Endothelial cell of umbilical vein (primary cell): ENCODE results near the gene LTBP1. TPM values are rescaled to one million over a fixed set of nuclear protein-coding genes. Genes with fewer than 3 reads are reported as not detected.

Experiments
- BruUV-seq: library from RNA; stranded (reverse); fragments of 400-500 nt; replicated peaks from 2 replicates; lab custom pipeline; 2021; lab: Mats Ljungman, UMichigan
- CTCF ChIA-PET: fragments of 300-600, 350-600 bp; sonication (Branson Sonifier 250); formaldehyde crosslinking; loops from one replicate; lab custom pipeline; 2021; ENCODE audit warnings: antibody characterized with exemption, inconsistent platforms; lab: Charles Lee
- POLR2A ChIA-PET: fragments of 300-600, 350-600 bp; sonication (Branson Sonifier 250); formaldehyde crosslinking; loops from one replicate; lab custom pipeline; 2021; ENCODE audit warnings: antibody characterized with exemption, inconsistent platforms; lab: Charles Lee
- DNase-seq: peaks from one replicate; pipeline ENCODE4 v3.0.0-alpha.2; 2011; ENCODE audit warnings: low read depth, low spot score
- FAIRE-seq: peaks from 2 replicates; lab custom pipeline; 2011; peaks lifted over from hg19 to GRCh38; lab: Jason Lieb, UNC
- H2AFZ ChIP-seq: 2 replicates; pipeline ENCODE4 v1.6.0; 2012; ENCODE audit warnings: low read depth, low read length, control low read depth, inconsistent platforms
- H3K27ac ChIP-seq: 2 replicates; pipeline ENCODE4 v1.5.1; 2011; ENCODE audit warnings: low read depth, mild to moderate bottlenecking, control low read depth, low read length, moderate library complexity; ENCODE audit not compliant: insufficient read depth
- H3K27me3 ChIP-seq, 2 experiments: 2 replicates each; pipeline versions ENCODE4 v1.6.0 to v1.6.1; 2011; ENCODE audit warnings: low read length in 2 of 2, mixed read lengths in 1 of 2; ENCODE audit not compliant: control insufficient read depth in 2 of 2, insufficient read depth in 2 of 2
- H3K36me3 ChIP-seq, 2 experiments: 2 replicates in 1 of 2; 3 replicates in 1 of 2; pipeline ENCODE4 v1.5.1; 2011; ENCODE audit warnings: low read length in 2 of 2, mild to moderate bottlenecking in 1 of 2, moderate library complexity in 1 of 2; ENCODE audit not compliant: control insufficient read depth in 2 of 2, insufficient read depth in 2 of 2; ENCODE audit errors: extremely low read depth in 1 of 2
- H3K4me1 ChIP-seq: 3 replicates; pipeline ENCODE4 v1.5.1; 2011; ENCODE audit warnings: mild to moderate bottlenecking, low read length; ENCODE audit not compliant: control insufficient read depth, insufficient read depth; ENCODE audit errors: extremely low read depth
- H3K4me2 ChIP-seq: 2 replicates; pipeline ENCODE4 v1.6.1; 2011; ENCODE audit warnings: low read length, control low read depth, mixed read lengths; ENCODE audit not compliant: insufficient read depth
- H3K4me3 ChIP-seq, 3 experiments: fragments of 200-600 bp in 1 of 3; sonication (generic), shearing (Covaris generic) in 1 of 3; replicated peaks in 1 of 3; 2 replicates each; pipeline ENCODE4 v1.5.1; 2011 to 2016; ENCODE audit warnings: control low read depth in 3 of 3, low read length in 3 of 3, mild to moderate bottlenecking in 2 of 3, inconsistent platforms in 1 of 3, low read depth in 1 of 3, moderate library complexity in 1 of 3; ENCODE audit not compliant: insufficient read depth in 1 of 3
- H3K79me2 ChIP-seq: 2 replicates; pipeline ENCODE4 v1.6.0; 2012; ENCODE audit warnings: low read length, inconsistent platforms; ENCODE audit not compliant: control insufficient read depth, insufficient read depth
- H3K9ac ChIP-seq: replicated peaks from 2 replicates; pipeline ENCODE3; 2011; ENCODE audit warnings: low read length, control low read depth; ENCODE audit not compliant: insufficient read depth; ENCODE audit errors: extremely low read depth
- H3K9me1 ChIP-seq: replicated peaks from 3 replicates; pipeline ENCODE4 v1.6.0; 2011; ENCODE audit warnings: mild to moderate bottlenecking, low read length; ENCODE audit not compliant: control insufficient read depth, insufficient read depth; ENCODE audit errors: extremely low read depth
- H3K9me3 ChIP-seq: replicated peaks from 2 replicates; pipeline ENCODE4 v1.5.1; 2012; ENCODE audit warnings: low read length, inconsistent platforms; ENCODE audit not compliant: control insufficient read depth, insufficient read depth
- H4K20me1 ChIP-seq: replicated peaks from 2 replicates; pipeline ENCODE3; 2011; ENCODE audit warnings: mild to moderate bottlenecking, low read length; ENCODE audit not compliant: control insufficient read depth, insufficient read depth; ENCODE audit errors: extremely low read depth
- EZH2 ChIP-seq: IDR thresholded peaks from 2 replicates; pipeline ENCODE4 v1.6.1; 2012; ENCODE audit warnings: borderline replicate concordance, low read depth, mild to moderate bottlenecking, moderate library complexity, low read length, inconsistent platforms; ENCODE audit not compliant: severe bottlenecking
- FOS ChIP-seq: IDR thresholded peaks from 2 replicates; pipeline ENCODE4 v1.6.1; 2011; ENCODE audit warnings: mild to moderate bottlenecking, low read length, moderate library complexity, borderline replicate concordance; ENCODE audit not compliant: insufficient read depth
- GATA2 ChIP-seq: IDR thresholded peaks from 2 replicates; pipeline ENCODE4 v1.7.0; 2011; ENCODE audit warnings: low read depth, mild to moderate bottlenecking, moderate library complexity, mixed read lengths, low read length; ENCODE audit not compliant: insufficient read length, insufficient read depth
- JUN ChIP-seq: IDR thresholded peaks from 2 replicates; pipeline ENCODE4 v1.6.1; 2011; ENCODE audit warnings: borderline replicate concordance, low read depth; ENCODE audit not compliant: insufficient read length, insufficient read depth
- MYC ChIP-seq: IDR thresholded peaks from one replicate; pipeline ENCODE4 v1.6.1; 2011; ENCODE audit warnings: mild to moderate bottlenecking, low read depth, low read length
- POLR2A ChIP-seq: IDR thresholded peaks from 2 replicates; pipeline ENCODE4 v1.6.1; 2012; ENCODE audit warnings: low read depth, mild to moderate bottlenecking, control low read depth, low read length
- POLR2AphosphoS5 ChIP-seq: IDR thresholded peaks from 2 replicates; pipeline ENCODE4 v1.6.1; 2012; ENCODE audit warnings: low read depth, mild to moderate bottlenecking, control low read depth, low read length, moderate library complexity; ENCODE audit not compliant: insufficient read depth
- dilution Hi-C: fragments of 300-500 bp; cut with MboI; formaldehyde crosslinking; loops from one replicate; pipeline ENCODE4 v1.15.0; 2019; ENCODE audit warnings: low sequenced_read_pairs; ENCODE audit not compliant: extremely low pct_ligation_motif_present
- intact Hi-C: fragments of 100-400 bp; cut with micrococcal nuclease; formaldehyde crosslinking; loops from one replicate; pipeline ENCODE4 v1.10.0; 2022
- polyA plus RNA-seq, 4 experiments: library from polyadenylated mRNA; depleted of rRNA in 3 of 4; stranded (reverse) in 3 of 4; unstranded in 1 of 4; fragments of >200 nt; gene quantifications; 2 replicates each; pipeline versions ENCODE4 v1.2.1 to v1.2.3, GENCODE V29; 2011 to 2012; ENCODE audit warnings: missing spikeins in 1 of 4
- total RNA-seq: library from RNA; stranded (reverse); gene quantifications from 2 replicates; pipeline ENCODE4 v1.2.3, GENCODE V29; 2021
- TF ChIP-seq, protein P1 (sequence below): IDR thresholded peaks from 2 replicates; pipeline ENCODE4 v1.6.1; 2011; ENCODE audit not compliant: insufficient read depth, insufficient read length
- TF ChIP-seq, protein P2 (sequence below), 2 donors: IDR thresholded peaks; 1 replicate in 1 of 2; 2 replicates in 1 of 2; pipeline ENCODE4 v1.5.1; 2011; ENCODE audit warnings: low read length in 2 of 2, mild to moderate bottlenecking in 2 of 2, moderate library complexity in 2 of 2, control low read depth in 1 of 2, inconsistent platforms in 1 of 2, low read depth in 1 of 2; ENCODE audit not compliant: insufficient read depth in 1 of 2; ENCODE audit errors: extremely low read depth in 1 of 2

The LTBP1 gene
- total and polyA plus RNA-seq, 2 donors (not counting 3 experiments of a cell fraction or from before 2014, with no cell fraction given): 57.4 to 68.2 TPM

DNA sequence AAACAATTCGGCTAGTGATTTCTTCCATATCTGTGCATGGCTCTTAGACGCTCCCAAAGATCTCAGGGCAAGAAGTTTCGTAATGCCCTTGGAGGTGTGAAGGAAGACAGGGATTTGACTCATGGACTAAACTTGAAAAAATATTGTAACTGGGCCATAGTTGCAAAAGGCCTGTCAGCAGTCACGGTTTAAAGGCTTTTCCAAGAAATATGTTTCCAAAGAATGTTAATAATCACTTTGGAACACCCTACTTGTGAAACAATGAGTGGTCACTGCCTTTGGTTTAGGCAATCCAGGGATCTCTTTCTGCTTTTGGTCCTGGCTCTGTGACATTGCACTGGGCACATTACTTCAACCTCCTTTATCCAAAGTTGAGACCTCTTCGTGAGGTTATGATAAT is 427.2 kb downstream of the LTBP1 start:
- Histone ChIP-seq H3K79me2 (no peaks in the 10 kb centered on the region), H3K9ac (no peak overlapping the region), H3K27ac (no peak overlapping the region), H3K4me3 (no peak overlapping the region), H2AFZ (no peak overlapping the region), H3K4me1 (peaks cover 6% of the 10 kb centered on the region), H3K9me1 (no peaks in the 10 kb centered on the region), H3K9me3 (no peaks in the 10 kb centered on the region), H3K27me3 (no peaks in the 10 kb centered on the region), H4K20me1 (no peaks in the 10 kb centered on the region), H3K36me3 (no peaks in the 10 kb centered on the region), H3K4me2 (no peak overlapping the region)
- ChIA-PET CTCF (no interaction called here), POLR2A (no interaction called here)
- no peak for TF ChIP-seq GATA2
- TF ChIP-seq FOS: no peak
- TF ChIP-seq JUN: no peak
- TF ChIP-seq, protein P1, sequence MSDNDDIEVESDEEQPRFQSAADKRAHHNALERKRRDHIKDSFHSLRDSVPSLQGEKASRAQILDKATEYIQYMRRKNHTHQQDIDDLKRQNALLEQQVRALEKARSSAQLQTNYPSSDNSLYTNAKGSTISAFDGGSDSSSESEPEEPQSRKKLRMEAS: no peak
- no peak for TF ChIP-seq POLR2A
- no peak for TF ChIP-seq POLR2AphosphoS5
- TF ChIP-seq MYC: no peak
- TF ChIP-seq EZH2: no peak
- TF ChIP-seq, protein P2, sequence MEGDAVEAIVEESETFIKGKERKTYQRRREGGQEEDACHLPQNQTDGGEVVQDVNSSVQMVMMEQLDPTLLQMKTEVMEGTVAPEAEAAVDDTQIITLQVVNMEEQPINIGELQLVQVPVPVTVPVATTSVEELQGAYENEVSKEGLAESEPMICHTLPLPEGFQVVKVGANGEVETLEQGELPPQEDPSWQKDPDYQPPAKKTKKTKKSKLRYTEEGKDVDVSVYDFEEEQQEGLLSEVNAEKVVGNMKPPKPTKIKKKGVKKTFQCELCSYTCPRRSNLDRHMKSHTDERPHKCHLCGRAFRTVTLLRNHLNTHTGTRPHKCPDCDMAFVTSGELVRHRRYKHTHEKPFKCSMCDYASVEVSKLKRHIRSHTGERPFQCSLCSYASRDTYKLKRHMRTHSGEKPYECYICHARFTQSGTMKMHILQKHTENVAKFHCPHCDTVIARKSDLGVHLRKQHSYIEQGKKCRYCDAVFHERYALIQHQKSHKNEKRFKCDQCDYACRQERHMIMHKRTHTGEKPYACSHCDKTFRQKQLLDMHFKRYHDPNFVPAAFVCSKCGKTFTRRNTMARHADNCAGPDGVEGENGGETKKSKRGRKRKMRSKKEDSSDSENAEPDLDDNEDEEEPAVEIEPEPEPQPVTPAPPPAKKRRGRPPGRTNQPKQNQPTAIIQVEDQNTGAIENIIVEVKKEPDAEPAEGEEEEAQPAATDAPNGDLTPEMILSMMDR (IDR thresholded peaks at IDR 0.05; ENCODE audit: extremely low read depth in 1 of 2, insufficient read depth in 1 of 2, low read depth in 1 of 2, low read length in 2 of 2): no peak
- DNase-seq (no peak), FAIRE-seq (no peak)
- dilution Hi-C loops (no loop called here), intact Hi-C loops (loop anchor here (1.0 to 10.0 kb wide), 7 partner anchors 99 to 822 kb away; no protein-coding TSS in a partner anchor)
- BruUV-seq: no TSS peak
